ENCODE results near the gene SCLT1.

SCLT1 gene

GRCh38 chr4:128908735-128909134 lies 184.6 kb downstream of the SCLT1 start:
- TF ChIP-seq ZBTB7A (IDR thresholded peaks at IDR 0.05; ENCODE audit: low read depth) (no peak), CREB1 (IDR thresholded peaks at IDR 0.05; ENCODE audit: low read depth) (no peak)

- no peak for TF ChIP-seq FOXM1 (IDR thresholded peaks at IDR 0.05; ENCODE audit: borderline replicate concordance, low read depth)
- TF ChIP-seq ZBTB7A (IDR thresholded peaks at IDR 0.05; ENCODE audit: low read depth) = no peak
- no peak for TF ChIP-seq TAF1 (IDR thresholded peaks at IDR 0.05; ENCODE audit: low read depth)
- no peak for TF ChIP-seq TEAD4 (IDR thresholded peaks at IDR 0.05)
- TF ChIP-seq EGR1 (IDR thresholded peaks at IDR 0.05) = no peak
- no peak for TF ChIP-seq MAX (IDR thresholded peaks at IDR 0.05)
- TF ChIP-seq REST (IDR thresholded peaks at IDR 0.05; ENCODE audit: low read depth) = no peak
- no peak for TF ChIP-seq EP300 (IDR thresholded peaks at IDR 0.05; ENCODE audit: borderline replicate concordance)
- TF ChIP-seq TCF12 (IDR thresholded peaks at IDR 0.05; ENCODE audit: low read depth) = no peak
Measured at GRCh38 chr4:128907981-128908380, 185.4 kb downstream of the SCLT1 start.

GRCh38 chr4:128906581-128906980 lies 186.8 kb downstream of the SCLT1 start:
- TF ChIP-seq RAD21 (IDR thresholded peaks at IDR 0.05; ENCODE audit: low read depth) = no peak

- TF ChIP-seq MAX (IDR thresholded peaks at IDR 0.05) (no peak), CREB1 (IDR thresholded peaks at IDR 0.05; ENCODE audit: low read depth) (no peak), CEBPB (IDR thresholded peaks at IDR 0.05) (no peak), EGR1 (IDR thresholded peaks at IDR 0.05) (no peak), RAD21 (IDR thresholded peaks at IDR 0.05; ENCODE audit: low read depth) (no peak), ZBTB7A (IDR thresholded peaks at IDR 0.05; ENCODE audit: low read depth) (no peak), YY1 (IDR thresholded peaks at IDR 0.05; ENCODE audit: low read depth) (no peak), TAF1 (IDR thresholded peaks at IDR 0.05; ENCODE audit: low read depth) (no peak), TEAD4 (IDR thresholded peaks at IDR 0.05) (no peak), EP300 (IDR thresholded peaks at IDR 0.05; ENCODE audit: borderline replicate concordance) (no peak), REST (IDR thresholded peaks at IDR 0.05; ENCODE audit: low read depth) (no peak), TCF12 (IDR thresholded peaks at IDR 0.05; ENCODE audit: low read depth) (no peak), USF1 (IDR thresholded peaks at IDR 0.05) (no peak), NFIC (IDR thresholded peaks at IDR 0.05) (no peak)
Measured at GRCh38 chr4:128904821-128905220, 188.5 kb downstream of the SCLT1 start.

GRCh38 chr4:128880662-128881061 lies 212.7 kb downstream of the SCLT1 start:
- TF ChIP-seq CEBPB (IDR thresholded peaks at IDR 0.05) (peak; percentile 55; the same call in 1 of the 2 replicates), TAF1 (IDR thresholded peaks at IDR 0.05; ENCODE audit: low read depth) (no peak)

- no peak for TF ChIP-seq RAD21 (IDR thresholded peaks at IDR 0.05; ENCODE audit: low read depth)
Measured at GRCh38 chr4:128879971-128880370, 213.4 kb downstream of the SCLT1 start.

GRCh38 chr4:128879283-128879682 lies 214.1 kb downstream of the SCLT1 start:
- TF ChIP-seq TCF12 (IDR thresholded peaks at IDR 0.05; ENCODE audit: low read depth) = no peak
- no peak for TF ChIP-seq TEAD4 (IDR thresholded peaks at IDR 0.05)
- TF ChIP-seq RAD21 (IDR thresholded peaks at IDR 0.05; ENCODE audit: low read depth) = no peak
- TF ChIP-seq NFIC (IDR thresholded peaks at IDR 0.05) = no peak
- no peak for TF ChIP-seq EP300 (IDR thresholded peaks at IDR 0.05; ENCODE audit: borderline replicate concordance)

GRCh38 chr4:128877934-128878333 lies 215.4 kb downstream of the SCLT1 start:
- TF ChIP-seq REST (IDR thresholded peaks at IDR 0.05; ENCODE audit: low read depth) = no peak
- TF ChIP-seq EGR1 (IDR thresholded peaks at IDR 0.05) = no peak
- TF ChIP-seq YY1 (IDR thresholded peaks at IDR 0.05; ENCODE audit: low read depth) = no peak
- no peak for TF ChIP-seq TCF12 (IDR thresholded peaks at IDR 0.05; ENCODE audit: low read depth)
- TF ChIP-seq USF1 (IDR thresholded peaks at IDR 0.05) = no peak
- no peak for TF ChIP-seq NFIC (IDR thresholded peaks at IDR 0.05)
- TF ChIP-seq MAX (IDR thresholded peaks at IDR 0.05) = no peak
- no peak for TF ChIP-seq ZBTB7A (IDR thresholded peaks at IDR 0.05; ENCODE audit: low read depth)
- no peak for TF ChIP-seq TEAD4 (IDR thresholded peaks at IDR 0.05)
- TF ChIP-seq EP300 (IDR thresholded peaks at IDR 0.05; ENCODE audit: borderline replicate concordance) = no peak

All from Ishikawa (cell line).